ENCODE results near the gene RAB1A.

DNA sequence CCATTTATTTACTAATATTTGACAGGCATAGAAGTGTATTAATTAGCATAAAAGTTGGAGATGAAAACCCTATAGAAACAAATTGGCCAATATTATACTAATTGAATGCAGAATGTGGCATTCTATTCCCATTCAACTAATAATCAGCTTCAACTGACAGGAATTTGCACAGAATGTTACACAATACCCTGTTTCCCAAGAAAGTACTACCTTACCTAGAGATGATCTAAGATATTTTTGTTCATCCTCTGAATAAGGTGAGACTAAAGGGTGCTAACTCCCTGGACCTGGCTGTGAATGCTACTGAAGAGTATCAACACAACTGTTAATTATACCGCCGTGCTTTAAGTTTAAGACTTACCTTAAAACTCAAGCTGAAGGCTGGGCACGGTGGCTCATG, 44.8 kb downstream of the RAB1A start:
- TF ChIP-seq, protein P1, sequence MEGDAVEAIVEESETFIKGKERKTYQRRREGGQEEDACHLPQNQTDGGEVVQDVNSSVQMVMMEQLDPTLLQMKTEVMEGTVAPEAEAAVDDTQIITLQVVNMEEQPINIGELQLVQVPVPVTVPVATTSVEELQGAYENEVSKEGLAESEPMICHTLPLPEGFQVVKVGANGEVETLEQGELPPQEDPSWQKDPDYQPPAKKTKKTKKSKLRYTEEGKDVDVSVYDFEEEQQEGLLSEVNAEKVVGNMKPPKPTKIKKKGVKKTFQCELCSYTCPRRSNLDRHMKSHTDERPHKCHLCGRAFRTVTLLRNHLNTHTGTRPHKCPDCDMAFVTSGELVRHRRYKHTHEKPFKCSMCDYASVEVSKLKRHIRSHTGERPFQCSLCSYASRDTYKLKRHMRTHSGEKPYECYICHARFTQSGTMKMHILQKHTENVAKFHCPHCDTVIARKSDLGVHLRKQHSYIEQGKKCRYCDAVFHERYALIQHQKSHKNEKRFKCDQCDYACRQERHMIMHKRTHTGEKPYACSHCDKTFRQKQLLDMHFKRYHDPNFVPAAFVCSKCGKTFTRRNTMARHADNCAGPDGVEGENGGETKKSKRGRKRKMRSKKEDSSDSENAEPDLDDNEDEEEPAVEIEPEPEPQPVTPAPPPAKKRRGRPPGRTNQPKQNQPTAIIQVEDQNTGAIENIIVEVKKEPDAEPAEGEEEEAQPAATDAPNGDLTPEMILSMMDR (IDR thresholded peaks at IDR 0.05), result no peak
- TF ChIP-seq POLR2A (IDR thresholded peaks at IDR 0.05) (no peak), POLR2AphosphoS5 (IDR thresholded peaks at IDR 0.05) (peak in 1 of 4 donors; percentile 8)

Measured in sigmoid colon (tissue), 4 donors.